Activated gamma-delta T cell treated with Interleukin-2 at 50 U/mL for 16 hours (primary cell): ENCODE measurements around the gene PALLD.

Experiments used
- DNase-seq: peaks from one replicate; pipeline ENCODE4 v3.0.0-alpha.2; 2020

The PALLD gene

GRCh38 chr4:168736860-168737805, 240.3 kb downstream of the PALLD start:
- DNase-seq, result no peak

GRCh38 chr4:168737806-168738172, 240.9 kb downstream of the PALLD start:
- DNase-seq, result no peak

- DNase-seq, result no peak
Measured at GRCh38 chr4:168739886-168740285, 243.0 kb downstream of the PALLD start.

- no peak for DNase-seq
Measured at GRCh38 chr4:168740691-168741090, 243.8 kb downstream of the PALLD start.

- DNase-seq, result no peak
Measured at GRCh38 chr4:168741281-168742173, 244.7 kb downstream of the PALLD start.

GRCh38 chr4:168743131-168743530, 246.3 kb downstream of the PALLD start:
- no peak for DNase-seq

GRCh38 chr4:168743601-168744000, 246.7 kb downstream of the PALLD start:
- DNase-seq, result no peak

GRCh38 chr4:168744021-168744420, 247.2 kb downstream of the PALLD start:
- DNase-seq, result no peak

- no peak for DNase-seq
Measured at GRCh38 chr4:168748807-168749206, 252.0 kb downstream of the PALLD start.

GRCh38 chr4:168751263-168752225, 254.7 kb downstream of the PALLD start:
- no peak for DNase-seq

- DNase-seq, result no peak
Measured at GRCh38 chr4:168755598-168756477, 259.0 kb downstream of the PALLD start.

- no peak for DNase-seq
Measured at GRCh38 chr4:168757500-168757899, 260.6 kb downstream of the PALLD start.

GRCh38 chr4:168758351-168758876, 261.6 kb downstream of the PALLD start:
- no peak for DNase-seq

- DNase-seq, result no peak
Measured at GRCh38 chr4:168759321-168759720, 262.5 kb downstream of the PALLD start.

GRCh38 chr4:168759959-168760527, 263.2 kb downstream of the PALLD start:
- no peak for DNase-seq

- DNase-seq, result no peak
Measured at GRCh38 chr4:168761066-168761465, 264.2 kb downstream of the PALLD start.

GRCh38 chr4:168765322-168765721, 268.5 kb downstream of the PALLD start:
- no peak for DNase-seq

- no peak for DNase-seq
Measured at GRCh38 chr4:168765726-168766125, 268.9 kb downstream of the PALLD start.

- no peak for DNase-seq
Measured at GRCh38 chr4:168766604-168767316, 269.9 kb downstream of the PALLD start.

- DNase-seq, result no peak
Measured at GRCh38 chr4:168769416-168769815, 272.6 kb downstream of the PALLD start.
